Measurements from ENCODE around the gene VPS26A. TPM values are rescaled to one million over a fixed set of nuclear protein-coding genes. Genes with fewer than 3 reads are reported as not detected.

The VPS26A gene
- 56.0 and 57.6 TPM in 2 replicates for total RNA-seq (ENCODE audit: low replicate concordance)
- long read RNA-seq, transcript VPS26A-201 (9 exons, 2,697 nt) = major isoform, 336 of 395 reads
- long read RNA-seq, partial matches to known transcripts = 26 of 395 reads
- long read RNA-seq, other reads (novel, unspliced or antisense) = 32 of 395 reads

GRCh38 chr10:69123747-69124562, at the start of gene VPS26A:
TSS of gene VPS26A (plus strand) at chr10:69124178. CDS start at chr10:69124278, 100 bp downstream.
- peak within 1 kb of the TSS; percentile 99 for H3K4me3 Mint-ChIP-seq
- no peaks in the 10 kb centered on the region for H3K9me3 Mint-ChIP-seq
- no peaks in the 10 kb centered on the region for H3K36me3 Mint-ChIP-seq
- peak; percentile 34 for TF ChIP-seq CTCF (conservative IDR thresholded peaks at IDR 0.05)
- H3K4me1 Mint-ChIP-seq (ENCODE audit: unreplicated experiment) = peaks cover 18% of the 10 kb centered on the region
- H3K27me3 Mint-ChIP-seq = no peaks in the 10 kb centered on the region
- H3K27ac Mint-ChIP-seq = peak within 1 kb of the TSS; percentile 99
- peak; percentile 99 for DNase-seq (ENCODE audit: extremely low spot score, unreplicated experiment)

- no peak overlapping the region for H3K27ac Mint-ChIP-seq
- H3K4me3 Mint-ChIP-seq = no peak overlapping the region
- peaks cover 3% of the 10 kb centered on the region for H3K27me3 Mint-ChIP-seq
- no peak for TF ChIP-seq CTCF (conservative IDR thresholded peaks at IDR 0.05)
- no peaks in the 10 kb centered on the region for H3K9me3 Mint-ChIP-seq
- DNase-seq (ENCODE audit: extremely low spot score, unreplicated experiment) = no peak
- no peaks in the 10 kb centered on the region for H3K36me3 Mint-ChIP-seq
- no peaks in the 10 kb centered on the region for H3K4me1 Mint-ChIP-seq (ENCODE audit: unreplicated experiment)
Observed at GRCh38 chr10:69074532-69074931, 49.4 kb upstream of the VPS26A start.

GRCh38 chr10:69075431-69075830, 48.5 kb upstream of the VPS26A start:
- Mint-ChIP-seq H3K4me3 (no peak overlapping the region), H3K4me1 (ENCODE audit: unreplicated experiment) (no peaks in the 10 kb centered on the region), H3K36me3 (no peaks in the 10 kb centered on the region), H3K9me3 (no peaks in the 10 kb centered on the region), H3K27me3 (peaks cover 6% of the 10 kb centered on the region), H3K27ac (no peak overlapping the region)
- TF ChIP-seq CTCF (conservative IDR thresholded peaks at IDR 0.05) = no peak
- no peak for DNase-seq (ENCODE audit: extremely low spot score, unreplicated experiment)

- no peak overlapping the region for H3K27ac Mint-ChIP-seq
- H3K4me3 Mint-ChIP-seq = no peak overlapping the region
- TF ChIP-seq CTCF (conservative IDR thresholded peaks at IDR 0.05) = no peak
- no peaks in the 10 kb centered on the region for H3K9me3 Mint-ChIP-seq
- H3K27me3 Mint-ChIP-seq = peaks cover 5% of the 10 kb centered on the region
- H3K36me3 Mint-ChIP-seq = no peaks in the 10 kb centered on the region
- DNase-seq (ENCODE audit: extremely low spot score, unreplicated experiment) = no peak
- no peaks in the 10 kb centered on the region for H3K4me1 Mint-ChIP-seq (ENCODE audit: unreplicated experiment)
Observed at GRCh38 chr10:69078311-69078710, 45.7 kb upstream of the VPS26A start.

- Mint-ChIP-seq H3K9me3 (no peaks in the 10 kb centered on the region), H3K27me3 (peaks cover 5% of the 10 kb centered on the region), H3K36me3 (no peaks in the 10 kb centered on the region), H3K4me3 (no peak overlapping the region), H3K4me1 (ENCODE audit: unreplicated experiment) (no peaks in the 10 kb centered on the region), H3K27ac (no peak overlapping the region)
- TF ChIP-seq CTCF (conservative IDR thresholded peaks at IDR 0.05) = no peak
- DNase-seq (ENCODE audit: extremely low spot score, unreplicated experiment) = no peak
Observed at GRCh38 chr10:69080226-69080625, 43.8 kb upstream of the VPS26A start.

Measured in type B pancreatic cell (in vitro differentiated cells).